GM10847 (cell line): ENCODE results near the gene ADGRF5.

Experiments used
- POLR2A ChIP-seq: IDR thresholded peaks from 2 replicates; pipeline ENCODE4 v1.6.1; 2011; ENCODE audit not compliant: insufficient read length; ENCODE audit errors: extremely low read depth

The ADGRF5 gene

GRCh38 chr6:46948699-46949098 is 27.0 kb upstream of the ADGRF5 start:
- TF ChIP-seq POLR2A = no peak

GRCh38 chr6:46947497-46947896 is 25.8 kb upstream of the ADGRF5 start:
- no peak for TF ChIP-seq POLR2A

- TF ChIP-seq POLR2A = no peak
These were observed 18.9 kb upstream of the ADGRF5 start for GRCh38 chr6:46940433-46941226.

GRCh38 chr6:46937642-46938041 is 15.9 kb upstream of the ADGRF5 start:
- no peak for TF ChIP-seq POLR2A

- TF ChIP-seq POLR2A = no peak
These were observed 13.9 kb upstream of the ADGRF5 start for GRCh38 chr6:46935687-46936086.

GRCh38 chr6:46933751-46934150 is 12.0 kb upstream of the ADGRF5 start:
- TF ChIP-seq POLR2A = no peak

GRCh38 chr6:46932526-46933319 is 11.0 kb upstream of the ADGRF5 start:
- TF ChIP-seq POLR2A = no peak

- TF ChIP-seq POLR2A = no peak
These were observed 9.7 kb upstream of the ADGRF5 start for GRCh38 chr6:46931416-46931815.

GRCh38 chr6:46930331-46930730 is 8.6 kb upstream of the ADGRF5 start:
- no peak for TF ChIP-seq POLR2A

- no peak for TF ChIP-seq POLR2A
These were observed 5.3 kb upstream of the ADGRF5 start for GRCh38 chr6:46927066-46927465.

GRCh38 chr6:46926481-46926880 is 4.7 kb upstream of the ADGRF5 start:
- no peak for TF ChIP-seq POLR2A

GRCh38 chr6:46925563-46926253 is 4.0 kb upstream of the ADGRF5 start:
- no peak for TF ChIP-seq POLR2A

GRCh38 chr6:46923476-46923875 is 1.7 kb upstream of the ADGRF5 start:
- no peak for TF ChIP-seq POLR2A

GRCh38 chr6:46921059-46921458 is 679 bp downstream of the ADGRF5 start:
- TF ChIP-seq POLR2A = no peak

- TF ChIP-seq POLR2A = no peak
These were observed 2.9 kb downstream of the ADGRF5 start for GRCh38 chr6:46918806-46919205.
